K562 (cell line): ENCODE results near the gene CYP2A6. TPM values are rescaled to one million over a fixed set of nuclear protein-coding genes. Genes with fewer than 3 reads are reported as not detected.

Experiments used
- E2F5 ChIP-seq: sonication (generic); formaldehyde crosslinking; IDR thresholded peaks from 2 replicates; pipeline ENCODE4 v1.8.0; 2022; ENCODE audit warnings: mild to moderate bottlenecking, missing genetic modification reagents
- FOS ChIP-seq: IDR thresholded peaks from 3 replicates; pipeline ENCODE4 v1.6.1; 2011; ENCODE audit not compliant: insufficient read length; ENCODE audit errors: extremely low read depth
- FOXK2 ChIP-seq, 2 experiments: fragments of 450-650 bp; IDR thresholded peaks in 1 of 2; conservative IDR thresholded peaks in 1 of 2; 2 replicates each; pipeline ENCODE4 v1.6.1; 2016; ENCODE audit warnings: low read depth in 2 of 2, mild to moderate bottlenecking in 1 of 2
- FOXM1 ChIP-seq, 2 experiments: fragments of 450-650 bp in 1 of 2; sonication (generic) in 1 of 2; formaldehyde crosslinking in 1 of 2; IDR thresholded peaks; 2 replicates each; pipeline versions ENCODE4 v1.6.1 to v1.9.0; 2017 to 2022; ENCODE audit warnings: low read depth in 2 of 2, mild to moderate bottlenecking in 2 of 2, missing genetic modification reagents in 1 of 2, moderate library complexity in 1 of 2
- GMEB1 ChIP-seq: fragments of 250-450 bp; sonication (Bioruptor Pico); IDR thresholded peaks from 2 replicates; pipeline ENCODE4 v1.4.0; 2020; ENCODE audit warnings: mild to moderate bottlenecking
- HMGN3 ChIP-seq: IDR thresholded peaks from 2 replicates; pipeline ENCODE4 v1.6.1; 2011; ENCODE audit warnings: borderline replicate concordance, low read depth, mild to moderate bottlenecking, mixed read lengths, low read length; ENCODE audit not compliant: insufficient read length; ENCODE audit errors: extremely low read depth
- KAT8 ChIP-seq: fragments of 450-650 bp; IDR thresholded peaks from 2 replicates; pipeline ENCODE4 v1.6.1; 2016; ENCODE audit warnings: low read depth, mild to moderate bottlenecking
- KLF13 ChIP-seq: fragments of 450-650 bp; IDR thresholded peaks from 2 replicates; pipeline ENCODE4 v1.6.1; 2016; ENCODE audit warnings: missing genetic modification characterization, low read depth, mild to moderate bottlenecking, missing compliant biosample characterization, moderate library complexity, borderline replicate concordance
- POLR2G ChIP-seq: fragments of 200-400 bp; formaldehyde crosslinking; IDR thresholded peaks from 2 replicates; pipeline ENCODE4 v1.6.1; 2017; ENCODE audit warnings: low read depth, mild to moderate bottlenecking, antibody characterized with exemption, low read length, moderate library complexity
- PPARD ChIP-seq: fragments of 250-450 bp; sonication (Bioruptor Pico); IDR thresholded peaks from 2 replicates; pipeline ENCODE4 v1.8.0; 2022; ENCODE audit warnings: inconsistent platforms, mild to moderate bottlenecking, moderate library complexity
- SMARCA4 ChIP-seq: fragments of 450-650 bp; IDR thresholded peaks from 2 replicates; pipeline ENCODE4 v1.6.1; 2016
- SP1 ChIP-seq: sonication (generic); formaldehyde crosslinking; IDR thresholded peaks from 2 replicates; pipeline ENCODE4 v1.8.1; 2022; ENCODE audit warnings: mild to moderate bottlenecking, missing genetic modification reagents
- ZNF280A ChIP-seq: fragments of 450-650 bp; IDR thresholded peaks from 2 replicates; pipeline ENCODE4 v1.6.1; 2018; ENCODE audit warnings: mild to moderate bottlenecking, low read depth; ENCODE audit not compliant: partially characterized antibody
- polyA plus RNA-seq, 8 experiments: library from polyadenylated mRNA; depleted of rRNA in 4 of 8; stranded (reverse) in 5 of 8; unstranded in 3 of 8; fragments of >200 nt; fragmentation: Nextera tagmentation in 2 of 8; fragmentation: Illumina TruSeq in 1 of 8; extraction: Ambion mirVana in 2 of 8; extraction: Trizol in 1 of 8; gene quantifications; 2 replicates each; pipeline versions ENCODE4 v1.2.1 to v1.2.3, GENCODE V29; 2011 to 2014; ENCODE audit warnings: inconsistent platforms in 1 of 8, missing spikeins in 1 of 8
- total RNA-seq, 7 experiments: library from RNA; depleted of rRNA in 6 of 7; stranded (reverse); fragments of >200 nt in 6 of 7; fragmentation: Illumina TruSeq in 2 of 7; extraction: Trizol in 2 of 7; gene quantifications; 2 replicates each; pipeline versions ENCODE4 v1.2.1 to v1.2.3, GENCODE V29; 2011 to 2021; ENCODE audit warnings: low replicate concordance in 1 of 7

The CYP2A6 gene
- total and polyA plus RNA-seq, 9 of the 15 experiments (the other 6 are each of a cell fraction or from before 2014, with no cell fraction given) = 0.31 TPM; not detected in 8

GRCh38 chr19:40798683-40799557 is 51.3 kb downstream of the CYP2A6 start, which contains the start of gene EGLN2 (continued):
- TF ChIP-seq KAT8 = no peak
- no peak for TF ChIP-seq ZNF280A
- no peak for TF ChIP-seq SMARCA4
- no peak for TF ChIP-seq FOS
- no peak for TF ChIP-seq PPARD (CRISPR knock-in tag)
- TF ChIP-seq GMEB1 (CRISPR knock-in tag) = peak; percentile 46
- TF ChIP-seq KLF13 (tag) = peak; percentile 82; the same call in 1 of the 2 replicates
- TF ChIP-seq HMGN3 = peak; percentile 24
- peak; percentile 92 for TF ChIP-seq SP1
- TF ChIP-seq E2F5 (CRISPR knock-in tag) = no peak
- TF ChIP-seq POLR2G = peak; percentile 86
- TF ChIP-seq FOXM1 (IDR thresholded peaks at IDR 0.05; ENCODE audit: low read depth) = no peak
- TF ChIP-seq FOXM1 (CRISPR knock-in tag; IDR thresholded peaks at IDR 0.05; ENCODE audit: low read depth) = no peak
- peak; percentile 65 to 80 for TF ChIP-seq FOXK2 (conservative IDR thresholded peaks at IDR 0.05 in 1 of 2, IDR thresholded peaks at IDR 0.05 in 1 of 2; ENCODE audit: low read depth in 2 of 2)
